ENCODE results near the gene TMIE. TPM values are rescaled to one million over a fixed set of nuclear protein-coding genes. Genes with fewer than 3 reads are reported as not detected.

TMIE gene
- polyA plus RNA-seq, 1 donor (not counting 4 experiments of a cell fraction or from before 2014, with no cell fraction given), result 0.07 TPM

DNA sequence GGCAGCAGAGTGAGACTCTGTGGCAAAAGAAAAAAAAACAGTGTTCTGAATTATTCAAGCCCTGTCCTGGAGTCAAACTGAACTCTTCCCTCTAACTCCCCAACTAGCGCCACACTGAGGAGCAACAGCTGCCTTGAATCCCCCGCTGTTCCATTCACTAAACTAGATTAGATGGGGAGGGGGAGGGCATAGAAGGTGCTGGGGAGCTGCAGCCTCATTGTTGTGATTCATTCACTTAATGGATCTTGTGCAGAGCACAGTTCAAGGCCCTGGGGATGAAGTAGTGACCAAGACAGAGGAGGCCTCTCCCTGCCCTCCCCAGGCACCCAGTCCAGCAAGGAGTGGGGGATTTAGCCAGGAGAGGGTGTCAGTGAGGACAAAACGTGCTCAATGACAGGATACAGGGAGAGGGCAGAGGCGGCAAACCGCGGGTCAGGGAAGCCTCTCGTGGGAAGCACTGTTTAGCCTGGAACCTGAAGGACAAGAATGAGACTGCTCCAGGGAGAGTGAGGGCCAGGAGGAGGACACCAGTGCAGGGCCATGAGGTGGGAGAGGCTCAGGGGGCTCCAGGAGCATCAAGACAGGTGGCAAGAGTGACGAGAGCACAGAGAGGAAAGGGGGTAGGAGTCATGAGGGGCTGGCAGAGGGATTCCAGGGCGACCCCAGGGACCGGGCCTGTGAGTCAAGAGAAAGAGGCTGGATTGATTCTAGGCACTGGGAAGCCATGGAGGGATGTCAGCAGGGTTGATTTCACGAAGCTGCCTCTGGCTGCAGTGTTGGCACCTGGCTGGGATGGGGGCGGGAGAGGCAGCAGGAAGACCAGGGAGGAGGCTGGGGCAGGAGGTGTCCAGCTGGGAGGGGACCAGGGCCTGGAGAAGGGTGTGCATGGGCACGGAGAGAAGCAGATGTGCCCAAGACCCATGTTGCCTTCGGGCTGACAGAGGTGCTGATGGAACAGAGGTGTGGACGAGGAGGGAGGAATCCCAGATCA is 39.1 kb upstream of the TMIE start:
- Histone ChIP-seq H2AFZ (ENCODE audit: control insufficient read depth, low read length) (no peak overlapping the region), H3K4me3 (ENCODE audit: control insufficient read depth in 2 of 3, extremely low read depth in 1 of 3, insufficient read depth in 2 of 3, low read depth in 1 of 3, low read length in 3 of 3) (no peak overlapping the region), H3K36me3 (ENCODE audit: control insufficient read depth in 2 of 2, extremely low read depth in 1 of 2, insufficient read depth in 2 of 2, low read length in 2 of 2) (no peaks in the 10 kb centered on the region), H3K4me2 (ENCODE audit: control insufficient read depth, extremely low read depth, insufficient read depth, low read depth, low read length) (no peak overlapping the region), H3K79me2 (ENCODE audit: control insufficient read depth, insufficient read depth, low read length) (no peaks in the 10 kb centered on the region), H3K9me1 (ENCODE audit: control insufficient read depth, extremely low read depth, insufficient read depth, low read length) (peaks cover 2% of the 10 kb centered on the region), H3K9me3 (ENCODE audit: control insufficient read depth, low read depth, low read length) (no peaks in the 10 kb centered on the region), H3K4me1 (ENCODE audit: control insufficient read depth, extremely low read depth, insufficient read depth, low read length) (peaks cover 20% of the 10 kb centered on the region), H4K20me1 (ENCODE audit: control insufficient read depth, extremely low read depth, insufficient read depth, low read length) (no peaks in the 10 kb centered on the region), H3K9ac (ENCODE audit: control insufficient read depth, extremely low read depth, insufficient read depth, low read length) (no peak overlapping the region), H3K27ac (ENCODE audit: control insufficient read depth, insufficient read depth, low read length) (no peak overlapping the region), H3K27me3 (ENCODE audit: control insufficient read depth, extremely low read depth, insufficient read depth, low read length) (no peaks in the 10 kb centered on the region)
- no peak for DNase-seq (ENCODE audit: low read depth, low spot score)
- dilution Hi-C loops (cut with MboI; ENCODE audit: extremely low pct_ligation_motif_present, low sequenced_read_pairs), result no loop called here
- FAIRE-seq, result no peak
- TF ChIP-seq EZH2 (IDR thresholded peaks at IDR 0.05; ENCODE audit: low read length), result no peak
- TF ChIP-seq, protein P1, sequence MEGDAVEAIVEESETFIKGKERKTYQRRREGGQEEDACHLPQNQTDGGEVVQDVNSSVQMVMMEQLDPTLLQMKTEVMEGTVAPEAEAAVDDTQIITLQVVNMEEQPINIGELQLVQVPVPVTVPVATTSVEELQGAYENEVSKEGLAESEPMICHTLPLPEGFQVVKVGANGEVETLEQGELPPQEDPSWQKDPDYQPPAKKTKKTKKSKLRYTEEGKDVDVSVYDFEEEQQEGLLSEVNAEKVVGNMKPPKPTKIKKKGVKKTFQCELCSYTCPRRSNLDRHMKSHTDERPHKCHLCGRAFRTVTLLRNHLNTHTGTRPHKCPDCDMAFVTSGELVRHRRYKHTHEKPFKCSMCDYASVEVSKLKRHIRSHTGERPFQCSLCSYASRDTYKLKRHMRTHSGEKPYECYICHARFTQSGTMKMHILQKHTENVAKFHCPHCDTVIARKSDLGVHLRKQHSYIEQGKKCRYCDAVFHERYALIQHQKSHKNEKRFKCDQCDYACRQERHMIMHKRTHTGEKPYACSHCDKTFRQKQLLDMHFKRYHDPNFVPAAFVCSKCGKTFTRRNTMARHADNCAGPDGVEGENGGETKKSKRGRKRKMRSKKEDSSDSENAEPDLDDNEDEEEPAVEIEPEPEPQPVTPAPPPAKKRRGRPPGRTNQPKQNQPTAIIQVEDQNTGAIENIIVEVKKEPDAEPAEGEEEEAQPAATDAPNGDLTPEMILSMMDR (optimal IDR thresholded peaks at IDR 0.05 in 1 of 3, IDR thresholded peaks at IDR 0.05 in 1 of 3, conservative IDR thresholded peaks at IDR 0.05 in 1 of 3; ENCODE audit: extremely low read depth in 1 of 3, insufficient read depth in 2 of 3, low read length in 3 of 3), result no peak

DNA sequence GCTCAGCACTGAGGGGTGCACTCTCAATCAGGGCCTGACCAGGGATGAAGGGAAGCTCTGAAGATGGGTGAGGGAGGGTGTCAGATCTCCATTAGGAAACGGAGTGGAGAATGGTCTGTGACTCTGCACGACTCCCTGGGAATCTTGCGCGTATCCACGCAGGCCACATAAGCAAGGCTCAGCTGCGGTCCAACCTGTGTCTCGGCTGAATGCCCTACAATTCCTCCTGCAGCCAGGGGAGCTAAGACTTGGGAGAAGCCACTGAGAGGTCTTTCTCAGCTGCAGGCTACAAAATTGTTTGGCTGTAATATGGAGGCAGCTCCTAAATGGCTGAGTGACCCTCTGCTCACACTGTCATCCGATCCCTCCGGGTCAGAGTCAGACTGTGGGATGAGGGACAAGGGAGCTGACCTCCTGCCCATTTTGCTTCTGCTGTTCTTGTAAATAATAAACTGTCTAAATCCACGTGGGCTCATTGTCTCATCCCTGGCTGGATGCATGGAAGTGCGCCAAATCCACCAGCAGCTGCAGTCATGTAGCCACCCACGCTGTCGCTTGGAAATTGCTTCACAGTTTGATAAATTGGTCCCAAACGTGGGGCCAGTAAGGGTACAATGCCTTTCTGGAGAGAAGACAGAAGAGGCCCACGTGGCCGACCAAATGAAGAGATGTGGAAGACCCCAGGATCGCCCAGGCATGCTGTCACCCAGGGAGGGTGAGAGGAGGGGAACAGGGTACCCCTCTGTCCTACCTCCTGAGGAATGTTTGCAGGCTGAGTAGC is 38.2 kb upstream of the TMIE start:
- Histone ChIP-seq H3K36me3 (ENCODE audit: control insufficient read depth in 2 of 2, extremely low read depth in 1 of 2, insufficient read depth in 2 of 2, low read length in 2 of 2) (no peaks in the 10 kb centered on the region), H3K4me1 (ENCODE audit: control insufficient read depth, extremely low read depth, insufficient read depth, low read length) (peaks cover 20% of the 10 kb centered on the region), H4K20me1 (ENCODE audit: control insufficient read depth, extremely low read depth, insufficient read depth, low read length) (no peaks in the 10 kb centered on the region), H3K4me2 (ENCODE audit: control insufficient read depth, extremely low read depth, insufficient read depth, low read depth, low read length) (no peak overlapping the region), H3K9me1 (ENCODE audit: control insufficient read depth, extremely low read depth, insufficient read depth, low read length) (peaks cover 2% of the 10 kb centered on the region), H3K9me3 (ENCODE audit: control insufficient read depth, low read depth, low read length) (no peaks in the 10 kb centered on the region), H3K27ac (ENCODE audit: control insufficient read depth, insufficient read depth, low read length) (no peak overlapping the region), H3K79me2 (ENCODE audit: control insufficient read depth, insufficient read depth, low read length) (no peaks in the 10 kb centered on the region), H3K9ac (ENCODE audit: control insufficient read depth, extremely low read depth, insufficient read depth, low read length) (no peak overlapping the region), H3K27me3 (ENCODE audit: control insufficient read depth, extremely low read depth, insufficient read depth, low read length) (no peaks in the 10 kb centered on the region), H3K4me3 (ENCODE audit: control insufficient read depth in 2 of 3, extremely low read depth in 1 of 3, insufficient read depth in 2 of 3, low read depth in 1 of 3, low read length in 3 of 3) (no peak overlapping the region), H2AFZ (ENCODE audit: control insufficient read depth, low read length) (no peak overlapping the region)
- dilution Hi-C loops (cut with MboI; ENCODE audit: extremely low pct_ligation_motif_present, low sequenced_read_pairs), result no loop called here
- DNase-seq (ENCODE audit: low read depth, low spot score) (no peak), FAIRE-seq (no peak)
- TF ChIP-seq, protein P1 (optimal IDR thresholded peaks at IDR 0.05 in 1 of 3, IDR thresholded peaks at IDR 0.05 in 1 of 3, conservative IDR thresholded peaks at IDR 0.05 in 1 of 3; ENCODE audit: extremely low read depth in 1 of 3, insufficient read depth in 2 of 3, low read length in 3 of 3), result no peak
- no peak for TF ChIP-seq EZH2 (IDR thresholded peaks at IDR 0.05; ENCODE audit: low read length)
